ENCODE results near the gene EP300.
"Not testable (repeated sequence)": the region's sequence is repeated elsewhere in the genome, so short reads cannot be mapped to it uniquely, and the experiment has no call there.

Gene EP300

DNA sequence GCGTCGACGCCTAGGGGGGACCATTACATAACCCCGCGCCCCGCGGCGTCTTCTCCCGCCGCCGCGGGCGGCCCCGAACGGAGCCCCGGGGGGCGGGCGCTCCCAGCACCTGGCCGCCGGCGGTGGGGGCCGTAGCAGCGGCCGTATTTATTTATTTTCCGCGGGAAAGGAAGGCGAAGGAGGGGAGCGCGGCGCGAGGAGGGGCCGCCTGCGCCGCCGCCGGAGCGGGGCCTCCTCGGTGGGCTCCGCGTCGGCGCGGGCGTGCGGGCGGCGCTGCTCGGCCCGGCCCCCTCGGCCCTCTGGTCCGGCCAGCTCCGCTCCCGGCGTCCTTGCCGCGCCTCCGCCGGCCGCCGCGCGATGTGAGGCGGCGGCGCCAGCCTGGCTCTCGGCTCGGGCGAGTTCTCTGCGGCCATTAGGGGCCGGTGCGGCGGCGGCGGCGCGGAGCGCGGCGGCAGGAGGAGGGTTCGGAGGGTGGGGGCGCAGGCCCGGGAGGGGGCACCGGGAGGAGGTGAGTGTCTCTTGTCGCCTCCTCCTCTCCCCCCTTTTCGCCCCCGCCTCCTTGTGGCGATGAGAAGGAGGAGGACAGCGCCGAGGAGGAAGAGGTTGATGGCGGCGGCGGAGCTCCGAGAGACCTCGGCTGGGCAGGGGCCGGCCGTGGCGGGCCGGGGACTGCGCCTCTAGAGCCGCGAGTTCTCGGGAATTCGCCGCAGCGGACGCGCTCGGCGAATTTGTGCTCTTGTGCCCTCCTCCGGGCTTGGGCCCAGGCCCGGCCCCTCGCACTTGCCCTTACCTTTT lies at the start of gene EP300:
EP300 (plus strand) TSS at position 570 of the 795 bp plus-strand sequence. CDS start 413 bp downstream, outside the sequence.
- peak; percentile 80 for DNase-seq (ENCODE audit: low spot score)

DNA sequence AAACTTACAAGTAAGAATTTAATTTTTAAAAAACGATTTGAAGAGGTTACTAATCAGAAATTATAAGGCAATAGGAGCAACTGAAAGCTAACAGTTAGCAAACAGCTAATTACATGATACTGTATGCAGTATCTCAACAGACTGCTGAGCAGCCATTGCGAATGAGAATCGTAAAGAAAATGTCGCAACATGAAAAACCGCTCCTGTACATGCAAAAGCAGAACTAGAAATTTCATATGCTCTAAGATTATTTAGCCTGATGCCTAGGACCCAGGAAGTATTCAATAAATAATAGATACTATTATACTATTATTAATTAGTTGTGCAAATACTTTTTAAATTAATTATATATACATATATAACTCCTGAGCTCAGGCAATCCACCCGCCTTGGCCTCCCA lies 48.7 kb upstream of the EP300 start:
- no peak for DNase-seq (ENCODE audit: low spot score)

DNA sequence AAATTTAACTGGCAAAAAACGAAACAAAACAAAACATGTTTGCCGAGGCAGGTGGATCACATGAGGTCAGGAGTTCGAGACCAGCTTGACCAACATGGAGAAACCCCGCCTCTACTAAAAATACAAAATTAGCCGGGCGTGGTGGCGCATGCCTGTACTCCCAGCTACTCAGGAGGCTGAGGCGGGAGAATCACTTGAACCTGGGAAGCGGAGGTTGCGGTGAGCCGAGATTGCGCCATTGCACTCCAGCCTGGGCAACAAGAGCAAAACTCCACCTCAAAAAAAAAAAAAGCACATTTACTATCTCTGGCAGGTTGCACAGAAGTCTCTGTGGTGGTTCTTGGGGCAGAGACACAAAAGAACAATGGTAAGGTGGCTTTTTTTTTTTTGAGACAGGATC lies 46.8 kb upstream of the EP300 start:
- DNase-seq (ENCODE audit: low spot score) = not testable (repeated sequence)

DNA sequence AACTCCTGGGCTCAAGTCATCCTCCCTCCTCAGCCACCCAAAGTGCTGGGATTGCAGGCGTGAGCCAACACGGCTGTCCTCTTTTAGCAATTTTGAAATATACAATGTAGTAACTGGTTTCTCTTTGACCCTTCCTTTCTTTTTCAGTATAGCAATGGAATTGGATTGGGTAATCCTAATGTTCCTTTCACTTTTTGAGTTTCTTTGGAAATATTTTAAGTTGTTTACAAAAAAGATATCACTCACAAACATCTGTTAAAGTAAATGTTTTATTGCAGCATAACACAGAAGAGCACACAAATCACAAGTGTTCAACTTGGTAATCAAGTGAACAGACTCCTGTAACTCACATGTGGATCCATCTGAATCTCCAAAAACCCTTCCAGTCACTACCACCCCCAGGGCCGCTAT lies 44.6 kb upstream of the EP300 start:
- DNase-seq (ENCODE audit: low spot score) = no peak

DNA sequence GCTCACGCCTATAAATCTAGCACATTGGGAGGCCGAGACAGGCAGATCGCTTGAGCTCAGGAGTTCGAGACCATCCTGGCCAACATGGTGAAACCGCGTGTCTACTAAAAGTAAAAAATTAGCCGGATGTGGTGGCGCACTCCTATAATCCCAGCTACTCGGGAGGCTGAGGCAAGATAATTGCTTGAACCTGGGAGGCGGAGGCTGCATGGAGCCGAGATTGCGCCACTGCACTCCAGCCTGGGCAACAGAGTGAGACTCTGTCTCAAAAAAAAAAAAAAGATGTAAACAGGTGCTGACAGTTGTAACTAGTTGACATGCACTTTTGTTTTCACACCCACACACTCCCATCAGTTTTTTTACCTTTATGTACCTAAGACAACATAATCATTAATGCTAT lies 44.0 kb upstream of the EP300 start:
- DNase-seq (ENCODE audit: low spot score) = not testable (repeated sequence)

DNA sequence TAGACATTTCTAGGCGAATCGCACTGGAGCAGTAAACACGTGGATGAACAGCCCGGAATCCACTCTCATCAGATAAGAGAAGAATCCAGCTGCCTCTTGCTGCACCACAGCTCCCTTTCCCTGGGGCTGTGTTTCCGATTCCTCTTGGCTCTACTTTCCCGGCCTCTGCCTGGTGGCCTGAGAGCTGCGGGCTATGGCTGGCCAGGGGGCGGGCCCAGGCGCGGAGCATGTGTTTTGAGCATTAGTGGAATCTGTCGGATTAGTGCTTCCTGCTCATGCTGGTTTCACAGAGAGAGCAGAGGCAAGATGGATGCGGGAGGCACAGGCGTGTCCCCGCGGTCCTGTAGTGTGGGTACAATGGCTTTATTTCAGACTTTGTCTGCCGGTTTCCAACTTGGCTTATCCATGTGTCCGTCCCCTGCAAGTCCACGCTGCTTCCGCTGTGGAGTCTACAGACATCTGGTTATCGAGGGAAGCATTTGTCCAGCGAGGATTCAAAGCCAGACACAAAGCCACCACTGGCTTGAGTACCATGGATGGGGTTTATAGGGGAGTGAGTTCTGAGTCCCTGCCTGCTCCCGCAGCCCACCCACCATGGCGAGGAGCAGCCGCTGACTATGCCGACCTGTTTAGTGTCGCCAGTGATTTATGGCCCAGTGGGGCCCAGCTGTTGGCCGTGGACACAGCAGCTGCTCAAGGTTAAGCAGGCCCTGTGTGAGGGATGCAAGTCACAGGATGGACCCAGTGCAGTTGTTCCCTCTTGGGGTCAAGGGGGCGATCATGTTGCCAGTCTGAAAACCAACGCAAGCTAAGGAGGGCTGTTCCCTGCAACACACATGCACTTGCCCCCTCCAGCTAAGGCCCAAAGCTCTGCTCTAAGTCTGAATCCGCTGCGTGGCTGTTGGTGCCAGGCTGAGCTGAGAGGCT lies 43.3 kb upstream of the EP300 start:
- no peak for DNase-seq (ENCODE audit: low spot score)

DNA sequence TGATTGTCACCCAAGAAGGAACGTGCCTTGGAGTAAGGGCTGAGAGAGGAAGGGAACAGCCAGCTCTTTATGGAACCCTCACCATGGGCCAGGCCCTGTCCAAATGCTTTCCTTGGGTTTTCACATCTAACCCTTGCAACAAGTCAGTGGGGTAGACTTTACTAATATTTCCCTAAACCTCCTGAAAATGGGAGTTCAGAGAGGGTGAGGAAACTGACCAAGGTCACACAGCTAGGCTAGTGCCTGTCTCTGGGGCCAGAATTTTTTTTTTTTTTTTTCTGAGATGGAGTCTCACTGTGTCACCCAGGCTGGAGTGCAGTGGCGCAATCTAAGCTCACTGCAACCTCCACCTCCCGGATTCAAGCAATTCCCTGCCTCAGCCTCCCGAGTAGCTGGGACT lies 42.6 kb upstream of the EP300 start:
- not testable (repeated sequence) for DNase-seq (ENCODE audit: low spot score)

DNA sequence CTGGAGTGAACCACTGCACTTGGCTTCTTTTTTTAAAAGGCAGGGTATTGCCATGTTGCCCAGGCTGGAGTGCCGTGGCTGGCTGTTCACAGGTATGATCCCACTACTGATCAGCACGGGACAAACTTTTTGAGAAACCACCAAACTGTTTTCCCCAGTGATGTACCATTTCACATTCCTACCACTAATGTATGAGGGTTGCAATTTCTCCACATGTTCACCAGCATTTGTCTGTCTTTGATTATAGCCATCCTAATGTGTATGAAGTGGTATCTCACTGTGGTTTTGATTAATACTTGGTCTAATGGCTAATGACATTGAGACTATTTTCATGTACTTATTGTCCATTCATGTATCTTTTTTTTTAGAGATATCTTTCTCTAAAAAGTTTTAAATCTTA lies 41.5 kb upstream of the EP300 start:
- no peak for DNase-seq (ENCODE audit: low spot score)

DNA sequence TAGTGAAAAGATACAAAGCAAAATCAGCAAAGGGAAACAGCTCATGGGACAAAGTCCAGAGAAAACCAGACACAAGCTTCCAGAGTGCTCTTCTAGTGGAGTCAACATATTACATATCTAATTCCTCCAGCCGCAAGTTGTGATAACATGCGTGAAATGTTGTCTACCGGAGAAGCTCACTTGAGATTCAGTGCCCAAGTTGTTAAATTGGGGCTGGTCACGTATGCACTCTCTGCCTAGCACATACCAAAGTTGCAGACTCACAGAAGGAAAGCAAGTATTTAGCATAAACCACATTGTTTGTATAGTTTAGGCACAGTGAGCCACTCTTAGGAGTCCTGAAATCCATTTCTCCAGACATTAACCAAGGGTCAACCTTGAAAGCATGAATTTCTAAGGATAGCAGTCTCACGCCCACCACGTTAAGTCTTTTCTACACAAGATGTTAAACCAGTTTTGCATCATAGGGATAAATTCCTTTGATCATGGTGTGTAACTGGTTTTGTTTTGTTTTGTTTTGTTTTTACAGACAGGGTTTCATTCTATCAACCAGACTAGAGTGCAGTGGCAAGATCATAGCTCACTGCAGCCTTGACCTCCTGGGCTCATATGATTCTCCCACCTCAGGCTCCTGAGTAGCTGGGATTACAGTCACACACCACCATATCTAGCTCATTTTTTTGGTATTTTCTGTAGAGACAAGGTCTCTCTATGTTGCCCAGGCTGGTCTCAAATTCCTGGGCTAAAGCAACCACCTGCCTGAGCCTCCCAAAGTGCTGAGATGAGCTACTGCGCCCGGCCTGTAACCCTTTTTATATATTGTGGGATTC lies 39.5 kb upstream of the EP300 start:
- no peak for DNase-seq (ENCODE audit: low spot score)

DNA sequence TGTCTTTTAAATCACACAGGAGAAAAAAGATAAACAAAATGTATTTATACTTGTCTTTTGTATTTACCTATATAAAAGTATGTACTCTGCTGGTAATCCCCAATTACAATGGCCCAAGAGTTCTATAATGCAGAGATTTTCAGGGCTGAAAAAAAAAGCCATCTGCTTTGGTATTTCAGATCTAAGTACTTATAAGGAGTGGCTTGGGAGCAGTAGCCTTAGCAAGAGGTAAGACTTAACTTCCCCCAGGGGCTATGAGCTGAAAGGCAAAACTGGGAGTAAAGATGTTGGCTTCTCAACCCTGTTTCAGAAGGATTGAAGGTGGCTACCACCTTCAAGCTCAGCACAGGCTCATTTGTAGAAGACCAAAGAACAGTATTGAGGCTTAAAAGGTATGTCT lies 35.3 kb upstream of the EP300 start:
- no peak for DNase-seq (ENCODE audit: low spot score)

DNA sequence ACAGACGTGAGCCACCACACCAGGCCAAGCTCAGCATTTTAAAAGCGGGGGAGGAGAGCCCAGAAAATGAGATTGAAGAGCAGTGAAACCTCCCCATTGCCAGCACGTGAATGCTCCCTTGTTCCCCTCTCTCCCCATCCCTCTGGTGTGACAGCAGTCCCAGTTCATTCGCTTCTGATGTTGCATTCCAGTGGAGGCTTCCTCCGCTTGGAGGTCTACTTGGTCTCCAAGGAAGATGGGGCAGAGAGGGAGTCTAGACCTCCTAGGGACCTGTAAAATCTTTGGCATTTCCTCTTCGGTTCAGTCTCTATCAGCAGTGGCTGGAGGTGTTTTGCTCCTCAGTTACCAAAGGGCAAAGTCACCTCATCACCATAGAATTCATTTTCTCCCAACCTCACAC lies 30.2 kb upstream of the EP300 start:
- no peak for DNase-seq (ENCODE audit: low spot score)

DNA sequence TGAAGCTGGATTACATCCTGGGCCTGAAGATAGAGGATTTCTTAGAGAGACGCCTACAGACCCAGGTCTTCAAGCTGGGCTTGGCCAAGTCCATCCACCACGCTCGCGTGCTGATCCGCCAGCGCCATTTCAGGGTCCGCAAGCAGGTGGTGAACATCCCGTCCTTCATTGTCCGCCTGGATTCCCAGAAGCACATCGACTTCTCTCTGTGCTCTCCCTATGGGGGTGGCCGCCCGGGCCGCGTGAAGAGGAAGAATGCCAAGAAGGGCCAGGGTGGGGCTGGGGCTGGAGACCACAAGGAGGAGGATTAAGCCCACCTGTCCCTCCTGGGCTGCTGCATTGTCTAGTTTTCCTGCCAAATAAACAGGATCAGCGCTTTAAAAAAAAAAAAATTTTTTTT lies 28.1 kb upstream of the EP300 start:
- not testable (repeated sequence) for DNase-seq (ENCODE audit: low spot score)

DNA sequence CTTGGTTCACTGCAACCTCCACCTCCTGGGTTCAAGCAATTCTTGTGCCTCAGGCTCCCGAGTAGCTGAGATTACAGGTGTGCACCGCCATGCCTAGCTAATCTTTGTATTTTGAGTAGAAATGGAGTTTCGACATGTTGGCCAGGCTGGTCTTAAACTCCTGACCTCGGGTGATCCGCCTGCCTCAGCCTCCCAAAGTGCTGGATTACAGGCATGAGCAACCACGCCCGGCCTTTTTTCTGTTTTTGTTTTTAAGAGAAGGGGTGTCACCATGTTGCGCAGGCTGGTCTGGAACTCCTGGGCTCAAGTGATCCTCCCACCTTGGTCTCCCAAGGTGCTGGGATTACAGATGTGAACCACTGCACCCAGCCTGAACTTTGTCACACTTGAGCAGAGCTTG lies 26.1 kb upstream of the EP300 start:
- DNase-seq (ENCODE audit: low spot score) = not testable (repeated sequence)

DNA sequence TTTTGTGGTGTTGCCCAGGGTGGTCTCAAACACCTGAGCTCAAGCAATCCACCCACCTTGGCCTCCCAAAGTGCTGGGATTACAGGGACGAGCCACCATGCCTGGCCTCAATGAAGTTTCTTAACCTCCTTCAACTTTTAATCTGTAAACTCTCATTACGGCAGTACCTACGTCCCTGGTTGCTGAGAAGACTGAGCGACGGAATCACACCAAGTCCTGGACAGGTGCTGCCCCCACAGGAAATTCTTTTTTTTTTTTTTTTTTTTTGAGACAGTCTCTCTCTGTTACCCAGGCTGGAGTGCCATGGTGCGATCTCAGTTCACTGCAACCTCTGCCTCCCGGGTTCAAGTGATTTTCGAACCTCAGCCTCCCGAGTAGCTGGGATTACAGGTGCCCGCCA lies 24.4 kb upstream of the EP300 start:
- DNase-seq (ENCODE audit: low spot score) = not testable (repeated sequence)

DNA sequence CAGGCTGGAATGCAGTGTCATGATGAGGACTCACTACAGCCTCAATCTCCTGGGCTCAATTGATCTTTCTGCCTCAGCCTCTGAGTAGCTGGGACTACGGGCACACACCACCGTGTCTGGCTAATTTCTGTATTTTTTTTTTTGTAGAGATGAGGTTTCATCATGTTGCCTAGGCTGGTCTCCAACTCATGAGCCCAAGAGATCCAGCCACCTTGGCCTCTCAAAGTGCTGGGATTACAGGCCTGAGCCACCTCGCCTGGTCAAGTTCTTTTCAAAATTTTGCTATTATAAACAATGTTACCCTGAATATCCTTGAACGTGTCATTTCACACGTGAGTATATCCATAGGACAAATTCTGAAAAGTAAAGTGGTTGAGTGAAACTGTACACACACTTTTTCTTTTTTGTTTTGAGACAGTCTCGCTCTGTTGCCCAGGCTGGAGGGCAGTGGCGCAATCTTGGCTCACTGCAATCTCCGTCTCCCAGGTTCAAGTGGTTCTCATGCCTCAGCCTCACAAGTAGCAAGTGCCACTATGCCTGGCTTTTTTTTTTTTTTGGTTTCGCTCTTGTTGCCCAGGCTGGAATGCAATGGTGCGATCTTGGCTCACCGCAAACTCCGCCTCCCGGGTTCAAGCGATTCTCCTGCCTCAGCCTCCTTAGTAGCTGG lies 21.6 kb upstream of the EP300 start:
- DNase-seq (ENCODE audit: low spot score) = no peak

DNA sequence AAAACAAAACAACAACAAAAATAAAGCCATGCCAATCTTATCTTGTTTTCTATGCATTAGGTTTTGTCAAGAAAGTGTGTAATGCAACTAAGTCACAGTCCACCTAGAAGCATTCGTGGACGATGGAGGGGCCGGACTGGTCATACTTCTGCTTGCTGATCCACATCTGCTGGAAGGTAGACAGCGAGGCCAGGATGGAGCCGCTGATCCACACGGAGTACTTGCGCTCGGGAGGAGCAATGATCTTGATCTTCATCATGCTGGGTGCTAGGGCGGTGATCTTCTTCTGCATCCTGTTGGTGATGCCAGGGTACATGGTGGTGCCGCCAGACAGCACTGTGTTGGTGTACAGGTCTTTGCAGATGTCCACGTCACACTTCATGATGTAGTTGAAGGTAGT lies 18.3 kb upstream of the EP300 start:
- no peak for DNase-seq (ENCODE audit: low spot score)

DNA sequence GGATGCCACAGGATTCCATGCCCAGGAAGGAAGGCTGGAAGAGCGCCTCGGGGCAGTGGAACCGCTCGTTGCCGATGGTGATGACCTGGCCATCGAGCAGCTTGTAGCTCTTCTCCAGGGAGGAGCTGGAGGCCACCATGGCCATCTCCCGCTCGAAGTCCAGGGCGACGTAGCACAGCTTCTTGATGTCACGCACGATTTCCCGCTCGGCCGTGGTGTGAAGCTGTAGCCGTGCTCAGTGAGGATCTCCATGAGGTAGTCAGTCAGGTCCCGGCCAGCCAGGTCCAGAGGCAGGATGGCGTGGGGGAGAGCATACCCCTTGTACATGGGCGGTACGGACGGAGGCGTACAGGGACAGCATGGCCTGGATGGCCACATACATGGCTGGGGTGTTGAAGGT lies 17.9 kb upstream of the EP300 start:
- no peak for DNase-seq (ENCODE audit: low spot score)

DNA sequence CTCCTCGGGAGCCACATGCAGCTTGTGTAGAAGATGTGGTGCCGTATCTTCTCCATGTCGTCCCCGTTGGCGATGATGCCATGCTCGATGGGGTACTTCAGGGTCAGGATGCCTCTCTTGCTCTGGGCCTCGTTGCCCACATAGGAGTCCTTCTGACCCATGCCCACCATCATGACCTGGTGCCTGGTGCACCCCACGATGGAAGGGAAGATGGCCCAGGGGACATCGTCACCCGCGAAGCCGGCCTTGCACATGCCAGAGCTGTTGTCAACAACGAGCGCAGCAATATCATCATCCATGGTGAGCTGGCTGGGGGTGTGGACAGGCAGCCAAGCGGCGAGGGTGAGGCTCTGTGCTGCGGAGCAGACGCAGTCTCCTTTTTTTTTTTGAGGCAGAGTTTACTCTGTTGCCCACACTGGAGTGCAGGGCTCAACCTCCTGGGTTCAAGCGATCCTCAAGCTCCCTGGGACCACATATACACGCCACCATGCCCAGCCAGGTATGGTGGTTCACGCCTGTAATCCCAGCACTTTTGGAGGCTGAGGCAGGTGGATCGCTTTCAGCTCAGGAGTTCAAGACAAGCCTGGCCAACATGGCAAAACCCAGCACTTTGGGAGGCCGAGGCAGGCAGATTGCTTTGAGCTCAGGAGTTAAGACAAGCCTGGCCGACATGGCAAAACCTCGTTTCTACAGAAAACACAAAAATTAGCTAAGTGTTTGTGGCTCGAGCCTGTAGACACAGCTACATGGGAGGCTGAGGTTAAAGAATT lies 17.3 kb upstream of the EP300 start:
- no peak for DNase-seq (ENCODE audit: low spot score)

DNA sequence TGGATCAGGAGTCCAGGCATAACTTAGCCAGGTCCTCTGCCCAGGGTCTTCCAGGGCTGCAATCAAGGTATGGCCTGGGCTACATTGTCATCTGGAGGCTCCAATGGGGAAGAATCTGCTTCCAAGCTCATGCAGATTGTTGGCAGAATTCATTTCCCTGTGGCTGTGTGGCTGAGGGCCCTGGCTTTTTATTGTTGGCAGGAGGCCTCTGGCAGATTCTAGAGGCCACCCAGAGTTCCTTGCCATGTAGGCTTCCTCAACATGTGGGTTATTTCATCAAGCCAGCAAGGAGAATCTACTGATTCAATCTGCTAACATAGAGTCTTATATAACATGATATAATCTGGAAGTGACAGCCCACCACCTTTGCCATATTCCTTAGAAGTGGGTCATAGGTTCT lies 16.4 kb upstream of the EP300 start:
- no peak for DNase-seq (ENCODE audit: low spot score)

DNA sequence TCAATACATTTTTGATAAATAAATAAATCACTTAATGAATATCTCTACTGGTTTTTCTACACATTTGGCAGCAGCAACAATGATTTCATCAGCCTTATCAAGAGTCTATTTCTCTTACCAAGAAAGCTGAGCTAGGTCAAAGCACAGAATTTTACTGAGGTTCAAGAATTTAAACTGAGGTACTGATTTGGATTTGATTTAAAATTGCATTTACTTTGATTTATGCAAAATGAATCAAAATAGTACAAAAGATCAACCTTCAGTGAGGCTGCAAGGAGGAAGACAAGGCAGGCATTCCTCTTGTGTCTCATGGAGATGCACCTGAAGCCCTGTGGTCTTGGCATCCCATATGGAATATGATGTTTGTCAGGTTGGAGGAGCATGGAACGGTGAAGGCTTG lies 15.5 kb upstream of the EP300 start:
- DNase-seq (ENCODE audit: low spot score) = no peak

DNA sequence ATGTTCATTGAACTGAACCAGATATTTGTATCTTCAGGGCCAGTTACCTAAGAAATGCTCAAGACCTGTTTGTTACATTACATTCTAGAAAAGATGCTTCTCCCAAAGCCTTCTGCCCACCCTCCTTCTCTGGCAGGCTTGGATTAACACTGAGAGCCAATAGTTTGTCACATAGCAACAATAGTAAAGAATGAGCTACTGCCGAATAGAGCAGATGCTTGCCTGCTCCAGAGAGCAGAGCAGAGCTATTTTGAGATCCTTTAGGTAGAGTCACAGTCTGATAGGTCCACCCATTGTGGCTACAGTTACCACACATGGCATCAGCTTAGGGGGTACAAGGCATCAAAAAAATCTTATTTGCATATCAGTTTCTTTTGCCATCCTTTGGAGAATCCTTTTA lies 13.5 kb upstream of the EP300 start:
- no peak for DNase-seq (ENCODE audit: low spot score)

All from hematopoietic multipotent progenitor cell treated with erythropoietin and hydrocortisone succinate and interleukin-3 and kit ligand, for 15 days (in vitro differentiated cells).